ENCODE results near the gene PEPD.

DNA sequence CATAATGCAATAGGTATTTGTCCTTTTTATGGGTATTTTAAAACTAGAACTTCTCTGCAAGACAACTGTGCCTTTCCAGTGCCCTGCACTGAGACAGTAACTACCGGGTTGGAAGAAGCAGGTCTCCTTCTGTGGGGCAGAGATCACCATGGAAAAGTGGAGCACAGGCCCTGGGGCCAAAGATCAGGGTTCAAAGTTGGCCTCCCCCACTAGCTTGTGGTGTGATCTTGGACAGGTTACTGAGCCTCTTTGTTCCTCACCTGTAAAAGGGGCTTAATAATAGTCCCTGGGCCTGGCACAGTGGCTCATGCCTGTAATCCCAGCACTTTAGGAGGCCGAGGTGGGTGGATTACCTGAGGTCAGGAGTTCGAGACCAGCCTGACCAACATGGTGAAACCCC is 79.8 kb downstream of the PEPD start:
- TF ChIP-seq, protein P1, sequence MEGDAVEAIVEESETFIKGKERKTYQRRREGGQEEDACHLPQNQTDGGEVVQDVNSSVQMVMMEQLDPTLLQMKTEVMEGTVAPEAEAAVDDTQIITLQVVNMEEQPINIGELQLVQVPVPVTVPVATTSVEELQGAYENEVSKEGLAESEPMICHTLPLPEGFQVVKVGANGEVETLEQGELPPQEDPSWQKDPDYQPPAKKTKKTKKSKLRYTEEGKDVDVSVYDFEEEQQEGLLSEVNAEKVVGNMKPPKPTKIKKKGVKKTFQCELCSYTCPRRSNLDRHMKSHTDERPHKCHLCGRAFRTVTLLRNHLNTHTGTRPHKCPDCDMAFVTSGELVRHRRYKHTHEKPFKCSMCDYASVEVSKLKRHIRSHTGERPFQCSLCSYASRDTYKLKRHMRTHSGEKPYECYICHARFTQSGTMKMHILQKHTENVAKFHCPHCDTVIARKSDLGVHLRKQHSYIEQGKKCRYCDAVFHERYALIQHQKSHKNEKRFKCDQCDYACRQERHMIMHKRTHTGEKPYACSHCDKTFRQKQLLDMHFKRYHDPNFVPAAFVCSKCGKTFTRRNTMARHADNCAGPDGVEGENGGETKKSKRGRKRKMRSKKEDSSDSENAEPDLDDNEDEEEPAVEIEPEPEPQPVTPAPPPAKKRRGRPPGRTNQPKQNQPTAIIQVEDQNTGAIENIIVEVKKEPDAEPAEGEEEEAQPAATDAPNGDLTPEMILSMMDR (IDR thresholded peaks at IDR 0.05) = no peak
- TF ChIP-seq POLR2A (IDR thresholded peaks at IDR 0.05) = no peak

All from Peyer's patch (tissue), 4 donors.